Endothelial cell of umbilical vein (primary cell): Measurements from ENCODE around the gene TFF1.

ENCODE experiments used
- EZH2 ChIP-seq: IDR thresholded peaks from 2 replicates; pipeline ENCODE4 v1.6.1; 2012; ENCODE audit warnings: borderline replicate concordance, low read depth, mild to moderate bottlenecking, moderate library complexity, low read length, inconsistent platforms; ENCODE audit not compliant: severe bottlenecking
- FOS ChIP-seq: IDR thresholded peaks from 2 replicates; pipeline ENCODE4 v1.6.1; 2011; ENCODE audit warnings: mild to moderate bottlenecking, low read length, moderate library complexity, borderline replicate concordance; ENCODE audit not compliant: insufficient read depth
- GATA2 ChIP-seq: IDR thresholded peaks from 2 replicates; pipeline ENCODE4 v1.7.0; 2011; ENCODE audit warnings: low read depth, mild to moderate bottlenecking, moderate library complexity, mixed read lengths, low read length; ENCODE audit not compliant: insufficient read length, insufficient read depth
- JUN ChIP-seq: IDR thresholded peaks from 2 replicates; pipeline ENCODE4 v1.6.1; 2011; ENCODE audit warnings: borderline replicate concordance, low read depth; ENCODE audit not compliant: insufficient read length, insufficient read depth
- MYC ChIP-seq: IDR thresholded peaks from one replicate; pipeline ENCODE4 v1.6.1; 2011; ENCODE audit warnings: mild to moderate bottlenecking, low read depth, low read length
- POLR2A ChIP-seq: IDR thresholded peaks from 2 replicates; pipeline ENCODE4 v1.6.1; 2012; ENCODE audit warnings: low read depth, mild to moderate bottlenecking, control low read depth, low read length
- POLR2AphosphoS5 ChIP-seq: IDR thresholded peaks from 2 replicates; pipeline ENCODE4 v1.6.1; 2012; ENCODE audit warnings: low read depth, mild to moderate bottlenecking, control low read depth, low read length, moderate library complexity; ENCODE audit not compliant: insufficient read depth
- TF ChIP-seq, protein P1 (sequence below), 2 donors: IDR thresholded peaks; 1 replicate in 1 of 2; 2 replicates in 1 of 2; pipeline ENCODE4 v1.5.1; 2011; ENCODE audit warnings: low read length in 2 of 2, mild to moderate bottlenecking in 2 of 2, moderate library complexity in 2 of 2, control low read depth in 1 of 2, inconsistent platforms in 1 of 2, low read depth in 1 of 2; ENCODE audit not compliant: insufficient read depth in 1 of 2; ENCODE audit errors: extremely low read depth in 1 of 2
- TF ChIP-seq, protein P2 (sequence below): IDR thresholded peaks from 2 replicates; pipeline ENCODE4 v1.6.1; 2011; ENCODE audit not compliant: insufficient read depth, insufficient read length

DNA sequence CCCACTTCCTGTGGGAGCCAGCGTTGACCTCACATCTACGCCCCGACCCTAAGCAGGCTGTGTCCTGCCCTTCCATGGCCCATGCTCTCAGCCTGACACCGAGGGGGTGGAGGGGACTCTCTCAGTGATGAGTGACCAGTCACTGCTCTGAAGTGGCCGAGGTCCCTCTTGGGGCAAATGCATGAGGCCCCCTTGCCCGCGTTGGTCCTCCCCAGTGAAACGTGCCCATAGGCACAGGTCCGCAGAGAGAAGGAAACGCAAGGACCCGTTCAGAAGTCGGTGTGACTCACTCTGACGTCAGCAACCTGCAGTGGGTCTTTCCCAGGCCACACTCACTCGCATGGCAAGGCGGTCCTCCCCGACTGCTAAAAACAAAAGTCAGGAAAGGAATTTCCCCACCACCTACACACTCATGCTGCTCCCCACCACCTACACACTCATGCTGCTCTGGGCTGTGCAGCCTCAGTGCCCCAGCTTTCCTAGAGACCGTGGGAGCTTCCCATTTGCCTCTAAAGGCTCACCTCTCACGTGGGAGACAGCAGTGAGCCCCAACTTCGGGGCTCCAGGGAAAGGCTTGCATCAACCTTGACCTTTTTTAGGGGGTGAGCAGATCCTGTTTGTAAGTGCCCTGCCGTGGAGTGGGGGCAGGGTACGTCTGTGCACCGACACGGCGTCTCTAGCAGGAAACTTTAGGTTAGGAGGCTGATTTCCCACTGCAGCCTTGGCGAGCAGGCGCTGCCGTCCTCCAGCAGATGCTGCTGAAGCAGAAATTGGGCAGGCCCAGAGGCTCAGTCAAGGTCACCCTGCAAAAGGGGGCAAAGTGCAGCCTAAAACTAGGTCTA lies 48.8 kb upstream of the TFF1 start:
- TF ChIP-seq JUN (no peak), POLR2AphosphoS5 (no peak), MYC (no peak), POLR2A (no peak), EZH2 (no peak), GATA2 (no peak), FOS (no peak)
- TF ChIP-seq, protein P1, sequence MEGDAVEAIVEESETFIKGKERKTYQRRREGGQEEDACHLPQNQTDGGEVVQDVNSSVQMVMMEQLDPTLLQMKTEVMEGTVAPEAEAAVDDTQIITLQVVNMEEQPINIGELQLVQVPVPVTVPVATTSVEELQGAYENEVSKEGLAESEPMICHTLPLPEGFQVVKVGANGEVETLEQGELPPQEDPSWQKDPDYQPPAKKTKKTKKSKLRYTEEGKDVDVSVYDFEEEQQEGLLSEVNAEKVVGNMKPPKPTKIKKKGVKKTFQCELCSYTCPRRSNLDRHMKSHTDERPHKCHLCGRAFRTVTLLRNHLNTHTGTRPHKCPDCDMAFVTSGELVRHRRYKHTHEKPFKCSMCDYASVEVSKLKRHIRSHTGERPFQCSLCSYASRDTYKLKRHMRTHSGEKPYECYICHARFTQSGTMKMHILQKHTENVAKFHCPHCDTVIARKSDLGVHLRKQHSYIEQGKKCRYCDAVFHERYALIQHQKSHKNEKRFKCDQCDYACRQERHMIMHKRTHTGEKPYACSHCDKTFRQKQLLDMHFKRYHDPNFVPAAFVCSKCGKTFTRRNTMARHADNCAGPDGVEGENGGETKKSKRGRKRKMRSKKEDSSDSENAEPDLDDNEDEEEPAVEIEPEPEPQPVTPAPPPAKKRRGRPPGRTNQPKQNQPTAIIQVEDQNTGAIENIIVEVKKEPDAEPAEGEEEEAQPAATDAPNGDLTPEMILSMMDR (IDR thresholded peaks at IDR 0.05; ENCODE audit: extremely low read depth in 1 of 2, insufficient read depth in 1 of 2, low read depth in 1 of 2, low read length in 2 of 2), result no peak
- TF ChIP-seq, protein P2, sequence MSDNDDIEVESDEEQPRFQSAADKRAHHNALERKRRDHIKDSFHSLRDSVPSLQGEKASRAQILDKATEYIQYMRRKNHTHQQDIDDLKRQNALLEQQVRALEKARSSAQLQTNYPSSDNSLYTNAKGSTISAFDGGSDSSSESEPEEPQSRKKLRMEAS, result no peak
